ENCODE data around the gene CCNY.
A peak's percentile ranks its signal among the peaks of the same experiment; 100 is the strongest.

The CCNY gene

GRCh38 chr10:35422228-35422627 lies 85.9 kb downstream of the CCNY start:
- no peak for DNase-seq (ENCODE audit: low read depth)
- no peak overlapping the region for H3K4me3 ChIP-seq (ENCODE audit: low read depth, low read length)
- TF ChIP-seq, protein P1, sequence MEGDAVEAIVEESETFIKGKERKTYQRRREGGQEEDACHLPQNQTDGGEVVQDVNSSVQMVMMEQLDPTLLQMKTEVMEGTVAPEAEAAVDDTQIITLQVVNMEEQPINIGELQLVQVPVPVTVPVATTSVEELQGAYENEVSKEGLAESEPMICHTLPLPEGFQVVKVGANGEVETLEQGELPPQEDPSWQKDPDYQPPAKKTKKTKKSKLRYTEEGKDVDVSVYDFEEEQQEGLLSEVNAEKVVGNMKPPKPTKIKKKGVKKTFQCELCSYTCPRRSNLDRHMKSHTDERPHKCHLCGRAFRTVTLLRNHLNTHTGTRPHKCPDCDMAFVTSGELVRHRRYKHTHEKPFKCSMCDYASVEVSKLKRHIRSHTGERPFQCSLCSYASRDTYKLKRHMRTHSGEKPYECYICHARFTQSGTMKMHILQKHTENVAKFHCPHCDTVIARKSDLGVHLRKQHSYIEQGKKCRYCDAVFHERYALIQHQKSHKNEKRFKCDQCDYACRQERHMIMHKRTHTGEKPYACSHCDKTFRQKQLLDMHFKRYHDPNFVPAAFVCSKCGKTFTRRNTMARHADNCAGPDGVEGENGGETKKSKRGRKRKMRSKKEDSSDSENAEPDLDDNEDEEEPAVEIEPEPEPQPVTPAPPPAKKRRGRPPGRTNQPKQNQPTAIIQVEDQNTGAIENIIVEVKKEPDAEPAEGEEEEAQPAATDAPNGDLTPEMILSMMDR (IDR thresholded peaks at IDR 0.05; ENCODE audit: control insufficient read depth, extremely low read depth, insufficient read depth) = no peak

GRCh38 chr10:35423505-35424306 lies 87.4 kb downstream of the CCNY start:
- TF ChIP-seq, protein P1 (IDR thresholded peaks at IDR 0.05; ENCODE audit: control insufficient read depth, extremely low read depth, insufficient read depth) = no peak
- DNase-seq (ENCODE audit: low read depth) = no peak
- no peak overlapping the region for H3K4me3 ChIP-seq (ENCODE audit: low read depth, low read length)

GRCh38 chr10:35424680-35425285 lies 88.5 kb downstream of the CCNY start:
- no peak overlapping the region for H3K4me3 ChIP-seq (ENCODE audit: low read depth, low read length)
- peak; percentile 68 for DNase-seq (ENCODE audit: low read depth)
- TF ChIP-seq, protein P1 (IDR thresholded peaks at IDR 0.05; ENCODE audit: control insufficient read depth, extremely low read depth, insufficient read depth) = no peak

GRCh38 chr10:35425595-35425994 lies 89.3 kb downstream of the CCNY start:
- DNase-seq (ENCODE audit: low read depth) = no peak
- H3K4me3 ChIP-seq (ENCODE audit: low read depth, low read length) = no peak overlapping the region
- TF ChIP-seq, protein P1 (IDR thresholded peaks at IDR 0.05; ENCODE audit: control insufficient read depth, extremely low read depth, insufficient read depth) = no peak

GRCh38 chr10:35426657-35427056 lies 90.3 kb downstream of the CCNY start:
- H3K4me3 ChIP-seq (ENCODE audit: low read depth, low read length) = no peak overlapping the region
- DNase-seq (ENCODE audit: low read depth) = no peak
- TF ChIP-seq, protein P1 (IDR thresholded peaks at IDR 0.05; ENCODE audit: control insufficient read depth, extremely low read depth, insufficient read depth) = no peak

- TF ChIP-seq, protein P1 (IDR thresholded peaks at IDR 0.05; ENCODE audit: control insufficient read depth, extremely low read depth, insufficient read depth) = no peak
- no peak overlapping the region for H3K4me3 ChIP-seq (ENCODE audit: low read depth, low read length)
- DNase-seq (ENCODE audit: low read depth) = no peak
Observed at GRCh38 chr10:35427543-35427942, 91.2 kb downstream of the CCNY start.

All from LNCaP clone FGC (cell line).